HFF-Myc (cell line): ENCODE data around the gene LMBR1.

Source experiments
- DNase-seq: peaks from one replicate; pipeline ENCODE4 v3.0.0-alpha.2; 2011; ENCODE audit warnings: low read depth; ENCODE audit errors: extremely low read depth
- H3K4me3 ChIP-seq: replicated peaks from 2 replicates; pipeline ENCODE4 v1.5.1; 2011; ENCODE audit warnings: low read depth, mild to moderate bottlenecking, control low read depth, low read length
- CTCF ChIP-seq: IDR thresholded peaks from 2 replicates; pipeline ENCODE4 v1.5.1; 2012; ENCODE audit warnings: mild to moderate bottlenecking, low read depth, low read length, control low read depth; ENCODE audit errors: missing control alignments

The LMBR1 gene

GRCh38 chr7:156772725-156773124 lies 120.3 kb downstream of the LMBR1 start:
- no peak overlapping the region for H3K4me3 ChIP-seq
- no peak for TF ChIP-seq CTCF
- no peak for DNase-seq

- no peak for TF ChIP-seq CTCF
- no peak for DNase-seq
- H3K4me3 ChIP-seq = no peak overlapping the region
These were observed 124.1 kb downstream of the LMBR1 start for GRCh38 chr7:156768698-156769472.

GRCh38 chr7:156766666-156767065 lies 126.3 kb downstream of the LMBR1 start:
- no peak for TF ChIP-seq CTCF
- no peak overlapping the region for H3K4me3 ChIP-seq
- no peak for DNase-seq

GRCh38 chr7:156765901-156766656 lies 126.9 kb downstream of the LMBR1 start:
- DNase-seq = no peak
- no peak for TF ChIP-seq CTCF
- H3K4me3 ChIP-seq = no peak overlapping the region

- H3K4me3 ChIP-seq = no peak overlapping the region
- no peak for TF ChIP-seq CTCF
- DNase-seq = no peak
These were observed 128.2 kb downstream of the LMBR1 start for GRCh38 chr7:156764766-156765165.

GRCh38 chr7:156764016-156764669 lies 128.8 kb downstream of the LMBR1 start:
- DNase-seq = peak; percentile 36
- no peak overlapping the region for H3K4me3 ChIP-seq
- TF ChIP-seq CTCF = peak; percentile 67
